HCT116 (cell line): Measurements from ENCODE around the gene KRTAP19-3. TPM values are rescaled to one million over a fixed set of nuclear protein-coding genes. Genes with fewer than 3 reads are reported as not detected.

Source experiments
- ATAC-seq: fragments of 200-7000 bp; cut with Tn5 transposase; 2 replicates; pipeline ENCODE4 v1.9.1; 2020; ENCODE audit warnings: mild to moderate bottlenecking, moderate library complexity
- BruUV-seq: library from RNA; stranded (reverse); fragments of 400-500 nt; replicated peaks from 2 replicates; lab custom pipeline; 2021; lab: Mats Ljungman, UMichigan
- CTCF ChIA-PET: fragments of 300-600 bp; sonication (Branson Sonifier 250); formaldehyde crosslinking; loops from one replicate; lab custom pipeline; 2021; ENCODE audit warnings: antibody characterized with exemption; lab: Charles Lee
- POLR2A ChIA-PET: fragments of 300-600, 350-600 bp; sonication (Branson Sonifier 250); formaldehyde crosslinking; loops from one replicate; lab custom pipeline; 2021; ENCODE audit warnings: antibody characterized with exemption; lab: Charles Lee
- RAD21 ChIA-PET, 2 experiments: fragments of 300-600 bp; sonication (Branson Sonifier 250); formaldehyde crosslinking; loops; one replicate each; lab custom pipeline; 2023; ENCODE audit warnings: low total read pairs in 2 of 2; ENCODE audit not compliant: uncharacterized antibody in 2 of 2, unreplicated experiment in 2 of 2, low non-redundant PET in 1 of 2; lab: Charles Lee
- DNase-seq: peaks from one replicate; pipeline ENCODE4 v3.0.0-alpha.2; 2010; ENCODE audit warnings: low read depth, low spot score
- H2AFZ ChIP-seq: fragments of 200-600 bp; shearing (Covaris generic), sonication (generic); 2 replicates; pipeline ENCODE4 v1.6.1; 2017; ENCODE audit warnings: low read depth, mixed run types, mixed read lengths, antibody characterized with exemption, low read length; ENCODE audit not compliant: poor library complexity, severe bottlenecking
- H3K27ac ChIP-seq: 2 replicates; pipeline ENCODE4 v1.5.1; 2012; ENCODE audit warnings: low read depth, low read length
- H3K27me3 ChIP-seq: fragments of 200-600 bp; sonication (generic); 2 replicates; pipeline ENCODE4 v1.6.1; 2016; ENCODE audit warnings: mixed run types, low read length, mixed read lengths; ENCODE audit not compliant: insufficient read depth
- H3K36me3 ChIP-seq, 2 experiments: fragments of 200-500 bp in 1 of 2; fragments of 200-600 bp in 1 of 2; sonication (Bioruptor generic) in 1 of 2; sonication (generic) in 1 of 2; 2 replicates each; pipeline versions ENCODE4 v1.5.1 to v1.6.1; 2014 to 2016; ENCODE audit warnings: low read length in 2 of 2, inconsistent platforms in 1 of 2, mixed read lengths in 1 of 2, mixed run types in 1 of 2; ENCODE audit not compliant: insufficient read depth in 2 of 2, control insufficient read depth in 1 of 2
- H3K4me1 ChIP-seq, 2 experiments: fragments of 200-600 bp in 1 of 2; sonication (generic) in 1 of 2; 2 replicates each; pipeline versions ENCODE4 v1.5.1 to v1.6.1; 2012 to 2017; ENCODE audit warnings: low read length in 2 of 2, inconsistent platforms in 1 of 2, mild to moderate bottlenecking in 1 of 2, mixed read lengths in 1 of 2, mixed run types in 1 of 2, moderate library complexity in 1 of 2; ENCODE audit not compliant: insufficient read depth in 2 of 2, control insufficient read depth in 1 of 2
- H3K4me2 ChIP-seq: fragments of 200-600 bp; sonication (generic); 2 replicates; pipeline ENCODE4 v1.6.1; 2017; ENCODE audit warnings: mixed run types, low read length, mixed read lengths
- H3K4me3 ChIP-seq, 2 experiments: fragments of 200-600 bp in 1 of 2; sonication (generic) in 1 of 2; replicated peaks in 1 of 2; 2 replicates each; pipeline ENCODE4 v1.5.1; 2011 to 2016; ENCODE audit warnings: low read length in 2 of 2, control low read depth in 1 of 2, low read depth in 1 of 2, mild to moderate bottlenecking in 1 of 2, mixed read lengths in 1 of 2, mixed run types in 1 of 2
- H3K79me2 ChIP-seq: fragments of 200-600 bp; sonication (generic); 2 replicates; pipeline ENCODE4 v1.6.1; 2017; ENCODE audit warnings: mild to moderate bottlenecking, mixed run types, low read length, moderate library complexity, mixed read lengths; ENCODE audit not compliant: insufficient read depth
- H3K9ac ChIP-seq: fragments of 200-600 bp; sonication (generic); 2 replicates; pipeline ENCODE4 v1.6.1; 2016; ENCODE audit warnings: low read length, mixed read lengths
- H3K9me2 ChIP-seq: fragments of 200-600 bp; sonication (generic), shearing (Covaris generic); 2 replicates; pipeline ENCODE4 v1.6.1; 2017; ENCODE audit warnings: mixed run types, mild to moderate bottlenecking, moderate library complexity; ENCODE audit not compliant: insufficient read depth
- H3K9me3 ChIP-seq, 2 experiments: fragments of 200-500 bp in 1 of 2; fragments of 200-600 bp in 1 of 2; sonication (Bioruptor generic) in 1 of 2; sonication (generic) in 1 of 2; 2 replicates each; pipeline ENCODE4 v1.6.1; 2014 to 2017; ENCODE audit warnings: low read length in 2 of 2, mixed read lengths in 2 of 2, inconsistent platforms in 1 of 2, low read depth in 1 of 2, mild to moderate bottlenecking in 1 of 2, mixed run types in 1 of 2, moderate library complexity in 1 of 2; ENCODE audit not compliant: control insufficient read depth in 1 of 2, insufficient read depth in 1 of 2
- H4K20me1 ChIP-seq: fragments of 200-600 bp; sonication (generic), shearing (Covaris generic); 2 replicates; pipeline ENCODE4 v1.6.1; 2017; ENCODE audit warnings: mixed run types, mild to moderate bottlenecking, moderate library complexity; ENCODE audit not compliant: insufficient read depth
- ATF3 ChIP-seq: IDR thresholded peaks from 2 replicates; pipeline ENCODE4 v1.6.1; 2012
- CBX3 ChIP-seq: IDR thresholded peaks from 2 replicates; pipeline ENCODE4 v1.6.1; 2012; ENCODE audit warnings: low read depth
- EGR1 ChIP-seq: IDR thresholded peaks from 2 replicates; pipeline ENCODE4 v1.6.1; 2012; ENCODE audit warnings: low read depth
- ELF1 ChIP-seq: IDR thresholded peaks from 2 replicates; pipeline ENCODE4 v1.6.1; 2012; ENCODE audit warnings: low read depth, borderline replicate concordance
- EZH2 ChIP-seq: fragments of 200-600 bp; sonication (generic); IDR thresholded peaks from 2 replicates; pipeline ENCODE4 v1.6.1; 2017; ENCODE audit warnings: antibody characterized with exemption, mixed run types
- FOSL1 ChIP-seq: IDR thresholded peaks from 2 replicates; pipeline ENCODE4 v1.6.1; 2012; ENCODE audit warnings: low read depth
- JUND ChIP-seq: IDR thresholded peaks from 2 replicates; pipeline ENCODE4 v1.6.1; 2012
- POLR2AphosphoS5 ChIP-seq: IDR thresholded peaks from 2 replicates; pipeline ENCODE4 v1.6.1; 2011; ENCODE audit warnings: mild to moderate bottlenecking, low read depth, low read length, moderate library complexity
- RAD21 ChIP-seq: IDR thresholded peaks from 2 replicates; pipeline ENCODE4 v1.6.1; 2012; ENCODE audit warnings: low read depth, mild to moderate bottlenecking
- SP1 ChIP-seq: IDR thresholded peaks from 2 replicates; pipeline ENCODE4 v1.6.1; 2012; ENCODE audit warnings: low read depth
- TCF7L2 ChIP-seq: IDR thresholded peaks from 2 replicates; pipeline ENCODE4 v1.7.0; 2011; ENCODE audit warnings: borderline replicate concordance, inconsistent platforms; ENCODE audit not compliant: insufficient read depth, insufficient read length; ENCODE audit errors: extremely low read depth
- YY1 ChIP-seq: IDR thresholded peaks from 2 replicates; pipeline ENCODE4 v1.6.1; 2011; ENCODE audit warnings: low read length, low read depth, moderate library complexity, mild to moderate bottlenecking; ENCODE audit not compliant: insufficient replicate concordance; ENCODE audit errors: extremely low read depth
- ZBTB33 ChIP-seq: IDR thresholded peaks from 2 replicates; pipeline ENCODE4 v1.6.1; 2011; ENCODE audit warnings: mild to moderate bottlenecking, low read length, moderate library complexity; ENCODE audit not compliant: insufficient replicate concordance; ENCODE audit errors: extremely low read depth
- ZNF274 ChIP-seq: fragments of 200-500 bp; sonication (Bioruptor generic); IDR thresholded peaks from 2 replicates; pipeline ENCODE4 v1.6.1; 2014; ENCODE audit warnings: mild to moderate bottlenecking, low read depth, low read length, inconsistent platforms
- intact Hi-C: fragments of 100-400 bp; cut with micrococcal nuclease; formaldehyde crosslinking; loops from 2 replicates; pipeline ENCODE4 v1.10.0; 2022
- total RNA-seq: library from RNA; stranded (reverse); gene quantifications from one replicate; pipeline ENCODE4 v1.2.1, GENCODE V29; 2021; ENCODE audit not compliant: unreplicated experiment

KRTAP19-3 gene
- total RNA-seq, 1 experiment from 2014 or later, result not detected

- H3K27ac ChIP-seq, result no peak within 1 kb of the TSS
- peaks cover 0 to 24% of the 10 kb centered on the region in 2 experiments; a peak in 2 of 4 replicates for H3K9me3 ChIP-seq
- H3K36me3 ChIP-seq, result no peaks in the 10 kb centered on the region
- H3K4me2 ChIP-seq, result no peak within 1 kb of the TSS
- no peak for DNase-seq
- intact Hi-C loops, result no loop called here
- H3K4me1 ChIP-seq, result no peaks in the 10 kb centered on the region
- H3K4me3 ChIP-seq, result no peak within 1 kb of the TSS
- no peak for TF ChIP-seq ZBTB33
- no peak for TF ChIP-seq ELF1
- no peak for TF ChIP-seq ATF3
- TF ChIP-seq JUND, result no peak
- TF ChIP-seq ZNF274, result no peak
- TF ChIP-seq FOSL1, result no peak
- no peak for TF ChIP-seq RAD21
- no peak for TF ChIP-seq TCF7L2
- no peak for TF ChIP-seq SP1
- TF ChIP-seq POLR2AphosphoS5, result no peak
- TF ChIP-seq CBX3, result no peak
- TF ChIP-seq YY1, result no peak
- no peak for TF ChIP-seq EZH2
- TF ChIP-seq EGR1, result no peak
- BruUV-seq, result no TSS peak
- ATAC-seq, result no peak
- no peaks in the 10 kb centered on the region for H3K27me3 ChIP-seq
- no peak within 1 kb of the TSS for H2AFZ ChIP-seq
- H3K9me2 ChIP-seq, result no peaks in the 10 kb centered on the region
- H3K79me2 ChIP-seq, result no peaks in the 10 kb centered on the region
- CTCF ChIA-PET, result no interaction called here
- RAD21 ChIA-PET, result no interaction called here
- POLR2A ChIA-PET, result no interaction called here
- H3K9ac ChIP-seq, result no peak within 1 kb of the TSS
- no peaks in the 10 kb centered on the region for H4K20me1 ChIP-seq
These were observed 4.5 kb downstream of the KRTAP19-3 start, which contains the start of gene KRTAP19-2 for GRCh38 chr21:30487336-30487735. TSS of gene KRTAP19-2 (minus strand) at chr21:30487436. CDS start at chr21:30487348, 88 bp downstream.
